GM19043 (cell line): ENCODE measurements around the gene PPP6C.
A peak's percentile ranks its signal among the peaks of the same experiment; 100 is the strongest.
"Not testable (repeated sequence)": the region's sequence is repeated elsewhere in the genome, so short reads cannot be mapped to it uniquely, and the experiment has no call there.

ENCODE experiments used
- ATAC-seq: cut with Tn5 transposase; IDR thresholded peaks from one replicate; pipeline ENCODE4 v1.9.1; 2021; ENCODE audit warnings: low read depth; ENCODE audit not compliant: unreplicated experiment

The PPP6C gene

DNA sequence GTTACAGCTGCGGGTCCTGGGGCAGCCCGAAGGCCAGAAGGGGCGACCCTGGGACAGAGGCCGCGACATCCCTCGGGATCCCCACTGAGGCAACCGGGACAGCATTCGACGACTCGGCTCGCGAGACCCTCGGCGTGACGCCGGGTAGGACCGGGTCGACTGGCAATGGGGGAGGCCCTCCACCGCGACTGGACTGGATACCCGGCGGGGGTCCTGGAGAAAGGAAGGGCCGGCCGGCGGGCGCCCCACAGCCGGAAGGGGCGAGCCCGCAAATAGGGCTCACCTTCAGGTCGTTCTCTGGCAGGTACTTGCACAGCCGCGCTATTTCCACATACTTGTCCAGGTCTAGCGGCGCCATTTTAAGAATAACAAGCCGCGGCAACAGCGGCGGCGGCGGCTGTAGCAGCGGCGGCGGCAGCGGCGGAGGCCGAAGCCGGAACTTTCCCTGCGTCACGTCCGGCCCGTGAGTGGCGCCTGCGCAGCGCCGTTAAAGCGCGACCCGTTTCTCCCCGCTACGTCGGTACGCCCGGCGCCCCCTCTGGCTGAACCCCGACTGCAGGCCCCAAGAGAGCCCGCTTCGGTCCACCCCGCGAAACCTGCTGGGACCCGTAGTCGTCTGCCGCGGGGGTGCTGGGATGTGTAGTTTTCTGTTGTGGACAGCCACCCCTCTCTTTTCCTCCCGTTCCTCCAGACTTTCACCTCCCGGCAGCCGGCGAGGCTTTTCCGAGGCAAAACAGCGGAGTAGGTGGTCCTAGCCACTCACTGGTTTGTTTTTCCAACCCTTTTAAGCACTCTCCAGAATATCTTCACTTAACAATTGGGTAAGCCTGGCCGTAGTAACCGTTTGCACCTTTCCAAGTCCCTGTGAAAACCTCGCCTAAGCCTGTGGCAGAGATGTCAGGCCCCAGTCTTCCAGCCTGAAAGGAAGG lies at the start of gene PPP6C:
TSS of gene PPP6C (minus strand) at position 443 of the 929 bp plus-strand sequence. CDS start at position 358, 85 bp downstream.
- peak; percentile 96 for ATAC-seq

DNA sequence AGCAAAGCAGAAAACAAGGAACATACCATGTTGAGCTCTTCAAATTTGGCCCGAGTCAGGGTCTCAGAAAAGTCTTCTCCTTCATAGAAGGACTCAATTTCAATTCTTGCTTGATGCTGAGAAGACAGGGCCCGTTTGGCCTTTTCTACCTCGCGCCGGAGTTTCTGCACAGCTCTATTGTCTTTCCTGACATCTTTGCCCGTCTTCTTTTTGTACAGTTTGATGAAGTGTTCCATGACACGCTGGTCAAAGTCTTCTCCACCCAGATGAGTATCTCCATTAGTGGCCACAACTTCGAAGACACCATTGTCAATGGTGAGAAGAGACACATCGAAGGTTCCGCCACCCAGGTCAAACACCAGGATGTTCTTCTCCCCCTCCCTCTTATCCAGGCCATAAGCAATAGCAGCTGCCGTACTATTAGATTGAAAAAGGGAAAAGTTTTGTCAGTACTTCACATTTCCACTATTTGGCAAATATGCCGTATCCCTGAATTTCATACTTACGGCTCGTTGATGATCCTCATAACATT lies 49.4 kb upstream of the PPP6C start:
- no peak for ATAC-seq

DNA sequence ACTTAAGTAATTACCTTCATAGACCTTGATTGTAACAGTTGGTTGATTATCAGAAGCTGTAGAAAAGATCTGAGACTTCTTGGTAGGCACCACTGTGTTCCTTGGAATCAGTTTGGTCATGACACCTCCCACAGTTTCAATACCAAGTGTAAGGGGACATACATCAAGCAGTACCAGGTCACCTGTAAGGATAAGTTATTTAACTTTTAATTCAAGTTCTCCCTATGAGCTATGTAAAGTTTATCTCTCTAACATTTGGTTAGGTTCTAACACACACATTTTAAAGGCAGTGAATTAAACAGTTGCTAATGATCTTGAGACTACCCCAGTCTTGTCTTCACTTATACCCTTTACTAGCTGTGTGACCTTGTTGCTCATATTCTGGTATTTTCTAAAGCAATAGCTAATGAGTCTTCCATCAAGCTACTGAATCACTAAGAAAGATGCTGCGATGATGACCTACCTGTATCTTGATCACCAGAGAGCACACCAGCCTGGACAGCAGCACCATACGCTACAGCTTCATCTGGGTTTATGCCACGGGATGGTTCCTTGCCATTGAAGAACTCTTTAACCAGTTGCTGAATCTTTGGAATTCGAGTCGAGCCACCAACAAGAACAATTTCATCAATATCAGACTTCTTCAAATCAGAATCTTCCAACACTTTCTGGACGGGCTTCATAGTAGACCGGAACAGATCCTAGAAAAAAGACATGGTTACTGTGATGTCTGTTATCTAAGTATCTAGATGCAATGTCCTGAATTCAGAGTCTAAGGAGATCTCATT lies 48.7 kb upstream of the PPP6C start:
- no peak for ATAC-seq

DNA sequence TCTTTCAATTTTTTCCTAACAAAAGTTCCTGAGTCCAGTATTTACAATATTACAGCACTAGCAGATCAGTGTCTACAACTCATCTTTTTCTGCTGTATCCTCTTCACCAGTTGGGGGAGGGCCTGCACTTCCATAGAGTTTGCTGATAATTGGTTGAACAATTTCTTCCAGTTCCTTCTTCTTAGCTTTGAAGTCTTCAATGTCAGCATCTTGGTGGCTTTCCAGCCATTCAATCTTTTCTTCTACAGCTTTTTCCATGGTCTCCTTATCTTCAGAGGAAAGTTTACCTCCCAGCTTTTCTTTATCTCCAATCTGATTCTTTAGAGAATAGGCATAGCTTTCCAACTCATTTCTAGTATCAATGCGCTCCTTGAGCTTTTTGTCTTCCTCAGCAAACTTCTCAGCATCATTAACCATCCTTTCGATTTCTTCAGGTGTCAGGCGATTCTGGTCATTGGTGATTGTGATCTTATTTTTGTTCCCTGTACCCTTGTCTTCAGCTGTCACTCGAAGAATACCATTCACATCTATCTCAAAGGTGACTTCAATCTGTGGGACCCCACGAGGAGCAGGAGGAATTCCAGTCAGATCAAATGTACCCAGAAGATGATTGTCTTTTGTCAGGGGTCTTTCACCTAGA lies 47.0 kb upstream of the PPP6C start:
- not testable (repeated sequence) for ATAC-seq

DNA sequence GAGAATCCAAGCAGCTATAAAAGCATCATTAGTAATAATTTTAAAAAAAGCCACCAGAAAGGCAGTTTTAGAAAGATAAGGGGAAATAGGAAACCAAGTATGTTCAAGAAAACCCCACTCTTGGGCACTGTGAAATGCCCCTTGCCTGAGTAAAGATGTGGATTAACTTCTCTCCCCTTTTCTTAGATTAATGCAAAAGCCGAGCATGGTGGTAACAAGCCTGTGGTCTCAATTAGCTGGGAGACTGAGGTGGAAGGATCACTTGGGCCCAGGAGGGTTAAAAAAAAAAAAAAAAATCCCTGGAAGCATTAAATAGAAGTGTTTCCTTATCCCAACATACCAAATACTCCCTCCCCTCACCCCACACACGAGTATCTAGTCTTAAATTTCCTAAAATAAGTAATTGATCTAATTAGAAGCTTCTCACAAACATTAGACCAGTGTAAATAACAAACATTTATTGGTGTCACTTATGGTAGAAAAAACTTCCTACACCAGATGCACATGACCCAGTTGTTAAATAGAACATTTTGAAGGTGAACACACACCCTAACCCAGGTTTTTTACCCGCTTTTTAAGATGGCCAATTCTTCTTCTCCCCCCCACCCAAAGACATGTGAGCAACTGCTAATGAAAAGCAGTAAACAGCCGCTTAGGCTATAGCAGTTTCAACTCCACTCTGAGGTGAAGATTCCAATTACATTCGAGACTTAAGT lies 46.4 kb upstream of the PPP6C start:
- no peak for ATAC-seq

DNA sequence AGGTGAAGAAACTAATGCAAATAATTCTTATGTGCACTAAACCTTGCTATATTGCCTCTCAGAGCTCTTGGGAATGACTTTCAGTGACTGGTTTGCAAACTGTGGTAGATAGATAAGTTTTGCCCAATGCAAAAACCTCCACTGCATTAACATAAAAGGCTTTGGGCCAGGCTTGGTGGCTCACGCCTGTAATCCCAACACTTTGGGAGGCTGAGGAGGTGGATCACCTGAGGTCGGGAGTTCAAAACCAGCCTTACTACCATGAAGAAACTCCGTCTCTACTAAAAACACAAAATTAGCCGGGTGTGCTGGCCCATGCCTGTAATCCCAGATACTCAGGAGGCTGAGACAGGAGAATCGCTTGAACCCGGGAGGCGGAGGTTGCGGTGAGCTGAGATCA lies 44.5 kb upstream of the PPP6C start:
- not testable (repeated sequence) for ATAC-seq

DNA sequence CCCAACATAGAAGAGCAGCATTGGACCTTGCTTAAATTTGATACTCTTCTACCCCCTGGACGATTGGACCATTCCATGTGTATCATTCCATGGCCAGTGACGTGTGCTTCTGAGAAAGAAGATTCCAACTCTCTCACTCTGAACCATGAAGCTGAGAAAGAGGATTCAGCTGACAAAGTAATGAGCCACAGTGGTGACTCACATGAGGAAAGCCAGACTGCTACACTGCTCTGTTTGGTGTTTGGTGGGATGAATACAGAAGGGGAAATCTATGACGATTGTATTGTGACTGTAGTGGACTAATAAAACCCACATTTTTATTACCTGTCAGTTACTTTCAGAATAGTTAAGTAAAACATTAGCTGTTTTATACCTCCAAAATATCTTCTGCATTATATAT lies 44.1 kb upstream of the PPP6C start:
- no peak for ATAC-seq

DNA sequence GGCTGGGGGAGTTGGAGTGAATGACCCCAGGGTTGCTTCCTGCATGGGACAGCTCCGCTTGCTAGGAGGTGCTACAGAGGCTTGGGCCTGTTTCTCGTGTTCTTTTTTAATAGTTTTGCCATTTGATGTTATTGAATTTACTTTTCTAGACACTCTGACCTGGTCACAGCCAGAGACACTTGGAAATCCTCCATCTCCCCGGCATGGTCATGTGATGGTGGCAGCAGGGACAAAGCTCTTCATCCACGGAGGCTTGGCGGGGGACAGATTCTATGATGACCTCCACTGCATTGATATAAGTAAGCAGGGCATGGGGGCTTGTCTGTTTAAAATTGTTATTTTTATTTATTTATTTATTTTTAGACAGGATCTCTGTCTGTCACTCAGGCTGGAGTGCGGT lies 38.2 kb upstream of the PPP6C start:
- ATAC-seq, result no peak

DNA sequence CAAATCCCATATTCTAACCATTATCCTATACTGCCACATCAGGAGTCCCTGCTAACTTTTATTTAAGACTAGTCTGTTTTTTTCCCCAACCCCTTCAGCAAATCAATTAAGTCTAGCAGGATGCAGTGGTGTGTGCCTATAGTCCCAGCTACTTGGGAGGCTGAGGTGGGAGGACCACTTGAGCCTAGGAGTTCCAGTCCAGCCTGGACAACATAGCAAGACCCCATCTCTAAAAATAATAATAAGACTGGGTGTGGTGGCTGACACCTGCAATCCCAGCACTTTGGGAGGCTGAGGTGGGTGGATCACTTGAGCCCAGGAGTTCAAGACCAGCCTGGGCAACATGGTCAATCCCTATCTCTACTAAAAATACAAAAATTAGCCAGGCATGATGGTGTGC lies 35.3 kb upstream of the PPP6C start:
- ATAC-seq, result not testable (repeated sequence)

DNA sequence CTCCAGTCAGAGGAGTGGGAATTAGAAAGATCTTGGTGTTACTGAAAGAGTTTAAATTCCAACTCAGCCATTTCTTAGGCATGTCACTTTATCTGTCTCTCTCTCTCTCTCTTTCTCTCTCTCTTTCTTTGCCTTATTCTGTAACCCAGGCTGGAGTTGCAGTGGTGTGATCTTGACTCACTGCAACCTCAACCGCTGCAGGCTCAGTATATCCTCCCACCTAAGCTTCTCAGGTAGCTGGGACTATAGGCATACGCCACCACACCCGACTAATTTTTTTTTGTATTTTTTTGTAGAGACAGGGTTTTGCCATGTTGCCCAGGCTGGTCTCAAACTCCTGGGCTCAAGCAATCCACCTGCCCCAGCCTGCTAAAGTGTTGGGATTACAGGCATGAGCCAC lies 29.0 kb upstream of the PPP6C start:
- ATAC-seq, result no peak

DNA sequence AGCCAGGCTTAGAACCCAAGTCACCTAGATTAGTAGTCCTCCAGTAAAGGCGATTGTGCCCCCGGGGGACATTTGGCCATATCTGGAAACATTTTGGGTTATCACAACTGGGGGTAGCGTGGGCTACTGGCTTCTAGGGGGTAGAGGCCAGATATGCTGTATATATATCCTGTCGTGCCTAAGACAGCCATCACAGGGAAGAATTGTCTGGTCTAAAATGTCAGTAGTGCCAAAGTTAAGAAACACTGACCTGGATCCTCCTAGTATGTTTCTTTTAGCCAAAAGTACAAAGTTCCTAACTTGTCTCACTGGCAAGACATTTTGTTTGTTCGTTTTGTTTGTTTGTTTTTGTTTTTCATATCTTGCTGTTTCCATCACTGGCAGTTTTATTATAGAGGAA lies 24.6 kb upstream of the PPP6C start:
- ATAC-seq, result no peak

DNA sequence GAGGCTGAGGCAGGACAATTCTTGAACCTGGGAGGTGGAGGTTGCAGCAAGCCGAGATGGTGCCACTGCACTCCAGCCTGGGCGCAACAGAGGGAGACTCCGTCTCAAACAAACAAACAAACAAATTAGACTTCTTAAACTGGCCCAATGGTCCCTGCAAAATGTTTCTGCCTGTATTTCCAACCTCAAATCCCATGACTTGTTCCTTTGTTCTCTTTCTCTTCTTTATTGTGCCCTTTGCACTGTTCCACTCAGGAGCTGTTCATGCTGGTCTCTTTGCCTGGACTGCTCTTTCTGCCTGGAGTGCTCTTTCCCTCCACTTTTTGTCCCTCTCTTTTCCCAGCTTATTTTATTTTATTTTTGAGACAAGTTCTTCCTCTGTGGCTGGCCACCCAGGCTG lies 14.9 kb upstream of the PPP6C start:
- ATAC-seq, result no peak

DNA sequence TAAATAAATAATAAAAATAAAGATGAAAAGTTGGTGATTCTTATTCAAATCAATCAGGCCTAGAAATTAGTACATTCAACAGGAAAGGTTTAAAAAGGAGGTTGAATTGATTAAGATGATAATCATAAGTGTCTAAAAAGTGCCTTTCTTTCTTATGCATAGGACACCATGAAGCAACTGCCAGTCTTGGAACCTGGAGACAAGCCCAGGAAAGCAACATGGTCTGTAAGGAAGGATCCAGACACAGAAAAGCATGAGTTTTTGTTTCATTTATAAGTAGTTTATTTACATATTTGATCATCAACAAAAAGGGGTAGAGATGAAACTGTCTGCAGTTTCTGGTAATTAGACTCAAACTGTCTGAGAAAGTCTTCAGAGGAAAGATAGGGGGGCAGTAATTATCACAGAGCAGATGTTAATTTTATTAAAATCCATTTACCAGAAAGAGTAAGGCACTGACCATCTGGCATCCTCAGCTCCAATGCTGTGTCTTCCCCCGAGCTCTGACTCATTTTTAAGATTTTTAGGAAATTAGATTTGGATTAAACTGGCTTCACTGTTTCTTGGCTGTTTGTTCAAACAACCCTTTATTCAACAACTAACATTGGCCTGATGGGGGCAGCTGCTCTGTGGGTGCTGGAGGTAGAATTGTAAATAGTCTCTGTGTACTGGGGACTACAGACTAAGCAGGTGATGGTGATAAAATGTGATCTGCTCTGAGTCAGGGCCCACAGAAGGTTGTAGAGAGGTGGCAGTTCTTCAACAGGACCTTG lies 13.4 kb upstream of the PPP6C start:
- no peak for ATAC-seq

DNA sequence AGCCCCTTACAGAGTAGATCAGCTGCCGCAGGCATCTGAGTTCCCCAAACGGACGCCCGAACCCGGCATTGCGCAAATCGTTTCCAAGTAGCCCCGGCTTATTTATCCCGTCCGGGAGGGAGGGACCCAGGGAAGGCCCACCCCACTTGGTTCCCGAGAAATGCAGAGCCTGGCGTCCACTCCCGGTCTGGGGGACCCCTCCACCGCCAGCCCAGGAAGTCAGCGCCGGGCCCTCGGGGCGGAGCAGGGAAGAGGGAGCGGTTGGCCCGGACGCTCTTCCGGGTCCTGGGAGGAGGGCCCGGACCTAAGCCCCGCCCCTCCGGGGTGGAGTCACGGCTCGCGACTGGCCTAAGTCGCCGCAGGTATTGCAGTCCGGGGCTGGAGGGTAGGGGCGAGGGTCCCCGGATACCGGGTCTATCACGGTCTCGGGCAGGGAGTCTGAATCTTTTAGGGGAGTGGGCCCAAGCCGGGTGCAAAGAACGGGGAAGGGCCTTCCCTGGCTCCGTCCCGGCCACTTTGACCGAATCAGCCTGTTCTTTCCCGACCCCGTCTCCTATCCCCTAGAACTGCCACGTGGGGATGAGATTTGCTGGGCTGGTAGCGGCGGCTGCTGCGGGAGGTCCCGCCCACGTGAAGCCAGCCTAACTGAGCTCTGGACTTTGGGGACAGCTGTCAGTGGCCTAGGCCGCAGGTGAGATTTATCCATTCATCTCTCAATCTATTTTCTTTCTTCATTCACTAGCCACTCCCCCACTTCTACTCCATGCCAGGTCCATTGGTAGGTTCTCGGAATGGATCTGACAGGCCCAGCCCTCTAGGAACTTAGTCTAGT lies 10.8 kb upstream of the PPP6C start, which contains the start of gene RABEPK:
TSS of gene RABEPK (plus strand) at position 327 of the 832 bp plus-strand sequence. CDS start 2,472 bp downstream, outside the sequence.
- ATAC-seq, result peak; percentile 98

DNA sequence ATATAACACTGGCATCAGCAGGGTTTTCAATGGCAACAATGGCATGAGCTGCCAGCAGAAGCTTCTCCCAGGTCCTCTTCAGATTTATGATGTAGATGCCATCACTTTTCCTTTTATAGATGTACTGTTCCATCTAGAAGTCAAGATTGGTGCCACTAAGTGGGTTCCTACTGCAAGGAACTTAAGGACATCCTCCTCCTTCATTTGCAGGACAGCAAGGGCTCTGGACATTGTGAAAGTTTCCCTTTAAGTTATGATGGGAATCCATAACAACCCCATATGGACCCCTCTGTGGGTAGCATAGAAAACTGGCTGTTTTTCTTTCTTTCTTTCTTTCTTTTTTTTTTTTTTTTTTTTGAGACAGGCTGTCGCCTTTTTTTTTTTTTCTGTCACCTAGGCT lies 6.0 kb upstream of the PPP6C start:
- not testable (repeated sequence) for ATAC-seq

DNA sequence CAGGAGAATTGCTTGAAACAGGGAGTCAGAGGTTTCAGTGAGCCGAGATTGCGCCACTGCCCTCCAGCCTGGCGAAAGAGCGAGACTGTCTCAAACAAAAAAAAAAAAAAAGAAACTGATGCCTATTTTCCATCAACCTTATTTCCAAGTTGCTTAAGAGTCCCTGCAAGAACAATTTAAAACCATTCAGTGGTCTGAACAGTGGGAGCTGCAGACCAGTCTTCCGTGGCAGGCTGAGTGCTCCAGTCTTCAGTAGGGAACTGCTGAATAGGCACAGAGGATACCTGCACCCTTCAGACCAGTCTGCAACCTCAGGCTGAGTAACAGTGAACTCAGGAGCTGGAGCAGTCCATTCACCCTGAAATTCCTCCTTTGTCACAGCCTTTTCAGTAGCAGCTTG lies 4.9 kb upstream of the PPP6C start:
- ATAC-seq, result not testable (repeated sequence)

DNA sequence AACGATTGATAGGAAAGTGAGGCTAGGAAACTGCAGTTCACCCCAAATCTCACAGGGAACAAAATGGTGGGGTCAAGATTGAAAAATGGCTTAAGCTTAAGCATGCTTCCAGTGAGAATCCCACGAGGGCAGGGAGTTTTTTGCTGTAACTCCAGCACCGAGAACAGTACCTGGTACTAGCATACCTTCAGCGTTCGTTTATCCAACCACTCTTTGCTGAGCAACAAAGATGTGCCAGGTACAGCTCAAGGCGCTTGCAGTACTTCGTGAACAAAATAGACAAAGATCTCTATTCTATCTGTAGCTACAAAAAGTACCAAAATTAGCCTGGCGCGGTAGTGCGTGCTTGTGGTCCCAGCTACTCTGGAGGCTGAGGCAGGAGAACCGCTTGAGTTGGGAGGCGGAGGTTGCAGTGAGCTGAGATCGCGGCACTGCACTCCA lies 778 bp upstream of the PPP6C start:
- no peak for ATAC-seq

DNA sequence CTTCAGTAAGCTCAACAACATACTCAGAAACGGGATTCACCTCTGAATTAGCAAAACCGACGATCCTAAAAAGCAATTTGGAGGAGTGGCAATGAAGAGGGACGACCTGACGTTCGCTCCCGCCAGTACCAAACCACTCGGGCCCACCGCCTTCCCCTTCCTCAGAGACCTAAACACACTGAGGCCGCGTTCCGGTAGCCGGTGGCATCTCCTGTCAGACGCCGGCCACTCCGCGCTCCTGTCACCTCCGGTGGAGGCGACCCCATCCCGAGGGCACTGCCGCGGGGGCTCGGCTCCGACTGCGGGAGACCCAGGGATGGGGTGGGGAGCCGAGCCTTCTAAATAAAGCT lies 617 bp downstream of the PPP6C start:
- peak; percentile 13 for ATAC-seq
